ENCODE results near the gene AHCTF1. TPM values are rescaled to one million over a fixed set of nuclear protein-coding genes. Genes with fewer than 3 reads are reported as not detected.

The AHCTF1 gene
- total and polyA plus RNA-seq, 9 of the 15 experiments (the other 6 are each of a cell fraction or from before 2014, with no cell fraction given), result 9.4 to 102 (median 47.6) TPM

GRCh38 chr1:246838118-246838456, 93.7 kb downstream of the AHCTF1 start:
- Histone ChIP-seq H2AFZ (ENCODE audit: low read depth, low read length) (no peak overlapping the region), H3K79me2 (ENCODE audit: control insufficient read depth, insufficient read depth, low read length) (no peaks in the 10 kb centered on the region), H3K36me3 (ENCODE audit: control insufficient read depth, insufficient read depth, low read length) (peaks cover 24% of the 10 kb centered on the region), H4K20me1 (replicated peaks; ENCODE audit: control insufficient read depth, insufficient read depth, low read length) (no peaks in the 10 kb centered on the region), H3K9me1 (ENCODE audit: control insufficient read depth, insufficient read depth, low read length) (no peaks in the 10 kb centered on the region), H3K4me1 (replicated peaks in 1 of 2; ENCODE audit: control insufficient read depth in 2 of 2, insufficient read depth in 2 of 2, low read length in 2 of 2) (peaks cover 0 to 7% of the 10 kb centered on the region in 2 experiments; a peak in 2 of 5 replicates), H3K9me3 (replicated peaks; ENCODE audit: control insufficient read depth, insufficient read depth, low read depth, low read length) (no peaks in the 10 kb centered on the region), H3K4me2 (ENCODE audit: insufficient read depth, low read length) (0 out of 2 replicates have a peak overlapping the region, but pooled peaks have one; percentile 1), H3K4me3 (no peak overlapping the region), H3K27me3 (ENCODE audit: control insufficient read depth in 2 of 2, insufficient read depth in 2 of 2, low read length in 2 of 2) (no peaks in the 10 kb centered on the region), H3K27ac (ENCODE audit: extremely low read depth, low read depth, low read length) (no peak overlapping the region), H3K9ac (ENCODE audit: insufficient read depth in 1 of 2, low read depth in 2 of 2, low read length in 2 of 2) (no peak overlapping the region)
- TF ChIP-seq ZNF79 (CRISPR knock-in tag; IDR thresholded peaks at IDR 0.05; ENCODE audit: low read depth) (no peak), ZNF224 (CRISPR knock-in tag; IDR thresholded peaks at IDR 0.05) (no peak), POLR2AphosphoS2 (IDR thresholded peaks at IDR 0.05; ENCODE audit: low read length) (peak; percentile 39; the same call in 1 of the 2 replicates), POLR2A (conservative IDR thresholded peaks at IDR 0.05) (peak; percentile 45; the same call in 1 of the 2 replicates), ZNF592 (IDR thresholded peaks at IDR 0.05) (no peak), ELF4 (CRISPR knock-in tag; IDR thresholded peaks at IDR 0.05) (no peak), CBFA2T2 (conservative IDR thresholded peaks at IDR 0.05) (0 out of 2 replicates have a peak, but pooled peaks have one; percentile 1), CBX1 (IDR thresholded peaks at IDR 0.05; ENCODE audit: low read depth) (no peak), MEF2A (IDR thresholded peaks at IDR 0.05; ENCODE audit: control insufficient read depth, low read depth, low read length) (no peak)
- BruUV-seq (replicated peaks), result TSS peak; percentile 36
- no peak for DNase-seq (ENCODE audit: extremely low read depth in 1 of 4, low spot score in 3 of 4)
- CTCF ChIA-PET (ENCODE audit: low intra/inter-chr PET ratio), result no interaction called here
- intact Hi-C loops (cut with micrococcal nuclease) (no loop called here), in situ Hi-C loops (cut with MboI) (no loop called here)
- POLR2A ChIA-PET, result interaction anchor here (1.2 kb wide), 1 partner anchor 18 kb away, joined by 3 read pairs; no protein-coding TSS in a partner anchor
- 54% methylated on average over 2 of the region's 2 CpGs for WGBS (ENCODE audit: insufficient coverage, low coverage, missing lambda C conversion rate)
- ATAC-seq, result peak; percentile 14; the same call in 1 of the 3 replicates
- FAIRE-seq, result no peak

Measured in K562 (cell line).